PFSK-1 (cell line): ENCODE data around the gene MOCS2.

Experiments
- FOXP2 ChIP-seq: optimal IDR thresholded peaks from 2 replicates; pipeline ENCODE3; 2011; ENCODE audit warnings: borderline replicate concordance, control low read depth, inconsistent platforms; ENCODE audit not compliant: insufficient read depth; ENCODE audit errors: extremely low read length, extremely low read depth
- POLR2AphosphoS5 ChIP-seq: IDR thresholded peaks from 2 replicates; pipeline ENCODE4 v1.6.1; 2012; ENCODE audit warnings: low read depth, mild to moderate bottlenecking, control low read depth, low read length, moderate library complexity
- SIN3A ChIP-seq: IDR thresholded peaks from 2 replicates; pipeline ENCODE4 v1.6.1; 2012; ENCODE audit warnings: mild to moderate bottlenecking, low read length, moderate library complexity, borderline replicate concordance; ENCODE audit not compliant: insufficient read depth
- TAF1 ChIP-seq: IDR thresholded peaks from 2 replicates; pipeline ENCODE4 v1.6.1; 2012; ENCODE audit warnings: low read length, control low read depth, borderline replicate concordance; ENCODE audit not compliant: insufficient read depth
- TF ChIP-seq, protein P1 (sequence below), 2 experiments: IDR thresholded peaks; 2 replicates each; pipeline versions ENCODE4 v1.6.1 to v1.8.0; 2011 to 2012; ENCODE audit warnings: low read depth in 2 of 2, low read length in 2 of 2, control low read depth in 1 of 2, inconsistent platforms in 1 of 2, mild to moderate bottlenecking in 1 of 2, moderate library complexity in 1 of 2; ENCODE audit not compliant: insufficient read depth in 1 of 2

The MOCS2 gene

DNA sequence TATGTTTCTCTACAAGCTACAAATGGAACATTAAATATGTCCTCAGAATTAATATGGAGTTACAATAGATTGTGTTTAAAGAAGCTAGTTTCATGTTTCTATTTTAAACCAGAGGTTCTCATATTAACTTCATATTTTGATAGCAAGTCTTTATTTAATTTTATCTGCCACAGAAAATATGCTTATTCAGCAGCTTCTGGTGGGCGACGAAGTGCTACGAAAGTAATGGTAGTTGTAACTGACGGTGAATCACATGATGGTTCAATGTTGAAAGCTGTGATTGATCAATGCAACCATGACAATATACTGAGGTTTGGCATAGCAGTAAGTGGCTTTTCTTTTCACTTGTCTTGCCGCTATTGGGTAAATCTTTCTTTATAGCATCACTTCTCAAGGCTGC lies 54.2 kb downstream of the MOCS2 start:
- TF ChIP-seq TAF1 (no peak), POLR2AphosphoS5 (no peak), SIN3A (no peak), FOXP2 (no peak)
- TF ChIP-seq, protein P1, sequence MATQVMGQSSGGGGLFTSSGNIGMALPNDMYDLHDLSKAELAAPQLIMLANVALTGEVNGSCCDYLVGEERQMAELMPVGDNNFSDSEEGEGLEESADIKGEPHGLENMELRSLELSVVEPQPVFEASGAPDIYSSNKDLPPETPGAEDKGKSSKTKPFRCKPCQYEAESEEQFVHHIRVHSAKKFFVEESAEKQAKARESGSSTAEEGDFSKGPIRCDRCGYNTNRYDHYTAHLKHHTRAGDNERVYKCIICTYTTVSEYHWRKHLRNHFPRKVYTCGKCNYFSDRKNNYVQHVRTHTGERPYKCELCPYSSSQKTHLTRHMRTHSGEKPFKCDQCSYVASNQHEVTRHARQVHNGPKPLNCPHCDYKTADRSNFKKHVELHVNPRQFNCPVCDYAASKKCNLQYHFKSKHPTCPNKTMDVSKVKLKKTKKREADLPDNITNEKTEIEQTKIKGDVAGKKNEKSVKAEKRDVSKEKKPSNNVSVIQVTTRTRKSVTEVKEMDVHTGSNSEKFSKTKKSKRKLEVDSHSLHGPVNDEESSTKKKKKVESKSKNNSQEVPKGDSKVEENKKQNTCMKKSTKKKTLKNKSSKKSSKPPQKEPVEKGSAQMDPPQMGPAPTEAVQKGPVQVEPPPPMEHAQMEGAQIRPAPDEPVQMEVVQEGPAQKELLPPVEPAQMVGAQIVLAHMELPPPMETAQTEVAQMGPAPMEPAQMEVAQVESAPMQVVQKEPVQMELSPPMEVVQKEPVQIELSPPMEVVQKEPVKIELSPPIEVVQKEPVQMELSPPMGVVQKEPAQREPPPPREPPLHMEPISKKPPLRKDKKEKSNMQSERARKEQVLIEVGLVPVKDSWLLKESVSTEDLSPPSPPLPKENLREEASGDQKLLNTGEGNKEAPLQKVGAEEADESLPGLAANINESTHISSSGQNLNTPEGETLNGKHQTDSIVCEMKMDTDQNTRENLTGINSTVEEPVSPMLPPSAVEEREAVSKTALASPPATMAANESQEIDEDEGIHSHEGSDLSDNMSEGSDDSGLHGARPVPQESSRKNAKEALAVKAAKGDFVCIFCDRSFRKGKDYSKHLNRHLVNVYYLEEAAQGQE (IDR thresholded peaks at IDR 0.05; ENCODE audit: insufficient read depth in 1 of 2, low read depth in 2 of 2, low read length in 2 of 2) = no peak

DNA sequence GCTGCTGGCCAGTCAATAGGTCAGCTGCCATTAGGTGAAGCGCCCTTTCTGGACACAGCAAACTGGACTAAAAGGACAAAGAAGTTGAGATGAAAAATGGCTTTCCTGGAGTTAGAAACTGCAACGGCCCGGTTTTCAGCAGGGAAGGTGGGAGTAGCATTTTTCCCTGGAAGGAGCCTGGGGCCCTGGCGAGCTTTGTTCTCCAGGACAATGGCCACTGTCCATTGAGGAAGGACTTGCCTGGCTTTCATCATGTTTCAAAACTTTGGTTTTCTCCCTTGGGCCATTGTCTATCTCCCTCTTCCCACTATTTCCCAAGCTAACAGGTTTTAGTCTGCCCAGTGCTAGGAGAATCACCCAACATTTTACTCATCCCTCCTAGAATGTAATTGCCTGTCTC lies 56.2 kb downstream of the MOCS2 start:
- no peak for TF ChIP-seq TAF1
- TF ChIP-seq, protein P1 (IDR thresholded peaks at IDR 0.05; ENCODE audit: insufficient read depth in 1 of 2, low read depth in 2 of 2, low read length in 2 of 2) = no peak
- no peak for TF ChIP-seq SIN3A
- no peak for TF ChIP-seq POLR2AphosphoS5
- no peak for TF ChIP-seq FOXP2

GRCh38 chr5:53052499-53052898 lies 57.1 kb downstream of the MOCS2 start:
- TF ChIP-seq SIN3A (no peak), FOXP2 (no peak), TAF1 (no peak), POLR2AphosphoS5 (no peak)
- TF ChIP-seq, protein P1 (IDR thresholded peaks at IDR 0.05; ENCODE audit: insufficient read depth in 1 of 2, low read depth in 2 of 2, low read length in 2 of 2) = no peak

- TF ChIP-seq, protein P1 (IDR thresholded peaks at IDR 0.05; ENCODE audit: insufficient read depth in 1 of 2, low read depth in 2 of 2, low read length in 2 of 2) = no peak
- TF ChIP-seq SIN3A (no peak), FOXP2 (no peak), POLR2AphosphoS5 (no peak), TAF1 (no peak)
Measured at GRCh38 chr5:53048248-53048647, 61.3 kb downstream of the MOCS2 start.
